Tibial nerve (tissue), 4 donors: ENCODE measurements around the gene COL4A2. TPM values are rescaled to one million over a fixed set of nuclear protein-coding genes. Genes with fewer than 3 reads are reported as not detected.

ENCODE experiments used
- DNase-seq, 2 donors: peaks; one replicate each; pipeline ENCODE4 v3.0.0-alpha.2; 2019; ENCODE audit warnings: low spot score in 2 of 2
- H3K27ac ChIP-seq, 4 donors: fragments of 200-600 bp; sonication (generic) in 3 of 4; one replicate each; pipeline ENCODE4 v1.5.1; 2017 to 2019; ENCODE audit warnings: mild to moderate bottlenecking in 1 of 4
- H3K27me3 ChIP-seq, 2 donors: fragments of 200-600 bp; sonication (generic) in 1 of 2; one replicate each; pipeline versions ENCODE4 v1.5.1 to v1.6.0; 2017 to 2019
- H3K36me3 ChIP-seq, 3 donors: fragments of 200-600 bp; sonication (generic); one replicate each; pipeline ENCODE4 v1.5.1; 2018 to 2019
- H3K4me1 ChIP-seq, 4 donors: fragments of 200-600 bp; sonication (generic) in 3 of 4; one replicate each; pipeline ENCODE4 v1.5.1; 2017 to 2019
- H3K4me3 ChIP-seq, 4 donors: fragments of 200-600 bp; sonication (generic) in 3 of 4; one replicate each; pipeline ENCODE4 v1.5.1; 2017 to 2019; ENCODE audit warnings: mild to moderate bottlenecking in 1 of 4, moderate library complexity in 1 of 4
- H3K9me3 ChIP-seq, 4 donors: fragments of 200-600 bp; sonication (generic) in 3 of 4; one replicate each; pipeline ENCODE4 v1.5.1; 2017 to 2019
- EP300 ChIP-seq, 2 donors: sonication (generic); formaldehyde crosslinking; IDR thresholded peaks; one replicate each; pipeline ENCODE4 v1.6.1; 2017; ENCODE audit warnings: antibody characterized with exemption in 2 of 2, mild to moderate bottlenecking in 1 of 2
- POLR2A ChIP-seq, 2 donors: fragments of 450-650 bp; IDR thresholded peaks; one replicate each; pipeline ENCODE4 v1.6.1; 2017; ENCODE audit warnings: antibody characterized with exemption in 2 of 2, mild to moderate bottlenecking in 2 of 2, moderate library complexity in 2 of 2
- WGBS, 2 donors: methylation state at CpG; one replicate each; pipeline ENCODE4 v1.1.5; 2018; 5-methylcytosine and 5-hydroxymethylcytosine counted together
- total RNA-seq, 4 donors: library from RNA; depleted of rRNA; stranded (reverse); fragments of >200 nt; gene quantifications; one replicate each; pipeline ENCODE4 v1.1.0, GENCODE V29; 2016
- TF ChIP-seq, protein P1 (sequence below), 5 experiments: fragments of 200-600 bp in 3 of 5; fragments of 450-650 bp in 2 of 5; sonication (generic) in 3 of 5; IDR thresholded peaks; one replicate each; pipeline ENCODE4 v1.5.1; 2016 to 2019; ENCODE audit warnings: antibody characterized with exemption in 5 of 5, mild to moderate bottlenecking in 3 of 5, moderate library complexity in 2 of 5

COL4A2 gene
- total RNA-seq, 4 donors from 2014 or later = 576 to 821 (median 658) TPM

DNA sequence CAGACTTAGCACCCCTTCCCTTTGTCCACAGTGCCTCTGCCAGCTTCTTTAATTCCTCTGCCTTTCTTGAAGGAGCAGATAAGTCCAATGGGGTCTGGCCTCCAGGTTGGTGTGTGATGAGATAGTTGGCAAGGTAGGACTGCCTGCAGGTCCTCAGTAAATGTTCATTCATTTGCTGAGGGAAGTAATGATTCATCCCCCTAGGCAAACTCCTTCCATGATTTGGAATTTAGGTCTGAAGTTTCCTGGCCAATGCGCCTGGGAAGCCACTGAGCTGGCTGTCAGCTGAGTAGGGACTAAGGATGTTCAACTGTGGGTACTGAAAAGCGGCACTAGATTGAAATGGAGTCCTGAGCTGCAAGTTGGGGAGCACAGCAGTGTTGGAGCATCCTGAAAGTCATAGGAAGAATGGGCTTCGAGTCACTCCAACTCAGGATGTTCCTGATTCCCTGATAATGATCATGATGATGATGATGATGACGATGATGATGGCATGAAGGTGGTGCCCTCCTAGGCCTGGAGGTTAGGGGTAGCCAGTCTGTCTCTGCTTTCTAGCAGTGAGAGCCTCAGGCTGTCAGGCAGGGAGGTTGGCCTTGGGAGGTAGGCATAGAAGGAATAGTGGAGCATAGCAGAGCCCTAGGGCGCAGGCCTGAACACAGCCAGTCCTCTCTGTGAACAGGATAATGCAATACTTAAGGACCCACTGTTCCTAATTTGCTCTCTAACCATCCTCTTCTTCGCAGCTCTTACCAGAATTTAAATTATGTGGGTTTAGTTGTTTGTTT lies 44.7 kb downstream of the COL4A2 start:
- H3K27ac ChIP-seq = peak overlapping the region in 1 of 4 donors; percentile 17
- no peak overlapping the region for H3K4me3 ChIP-seq
- no peaks in the 10 kb centered on the region for H3K27me3 ChIP-seq
- WGBS, 2 donors = 89 to 94% methylated on average over 6 of the region's 6 CpGs
- H3K36me3 ChIP-seq = no peaks in the 10 kb centered on the region
- TF ChIP-seq POLR2A (IDR thresholded peaks at IDR 0.05) (no peak), EP300 (IDR thresholded peaks at IDR 0.05) (no peak)
- TF ChIP-seq, protein P1, sequence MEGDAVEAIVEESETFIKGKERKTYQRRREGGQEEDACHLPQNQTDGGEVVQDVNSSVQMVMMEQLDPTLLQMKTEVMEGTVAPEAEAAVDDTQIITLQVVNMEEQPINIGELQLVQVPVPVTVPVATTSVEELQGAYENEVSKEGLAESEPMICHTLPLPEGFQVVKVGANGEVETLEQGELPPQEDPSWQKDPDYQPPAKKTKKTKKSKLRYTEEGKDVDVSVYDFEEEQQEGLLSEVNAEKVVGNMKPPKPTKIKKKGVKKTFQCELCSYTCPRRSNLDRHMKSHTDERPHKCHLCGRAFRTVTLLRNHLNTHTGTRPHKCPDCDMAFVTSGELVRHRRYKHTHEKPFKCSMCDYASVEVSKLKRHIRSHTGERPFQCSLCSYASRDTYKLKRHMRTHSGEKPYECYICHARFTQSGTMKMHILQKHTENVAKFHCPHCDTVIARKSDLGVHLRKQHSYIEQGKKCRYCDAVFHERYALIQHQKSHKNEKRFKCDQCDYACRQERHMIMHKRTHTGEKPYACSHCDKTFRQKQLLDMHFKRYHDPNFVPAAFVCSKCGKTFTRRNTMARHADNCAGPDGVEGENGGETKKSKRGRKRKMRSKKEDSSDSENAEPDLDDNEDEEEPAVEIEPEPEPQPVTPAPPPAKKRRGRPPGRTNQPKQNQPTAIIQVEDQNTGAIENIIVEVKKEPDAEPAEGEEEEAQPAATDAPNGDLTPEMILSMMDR (IDR thresholded peaks at IDR 0.05) = no peak
- H3K9me3 ChIP-seq = no peaks in the 10 kb centered on the region
- peaks cover 0 to 73% (median 22%) of the 10 kb centered on the region in 4 donors for H3K4me1 ChIP-seq
- DNase-seq = no peak

DNA sequence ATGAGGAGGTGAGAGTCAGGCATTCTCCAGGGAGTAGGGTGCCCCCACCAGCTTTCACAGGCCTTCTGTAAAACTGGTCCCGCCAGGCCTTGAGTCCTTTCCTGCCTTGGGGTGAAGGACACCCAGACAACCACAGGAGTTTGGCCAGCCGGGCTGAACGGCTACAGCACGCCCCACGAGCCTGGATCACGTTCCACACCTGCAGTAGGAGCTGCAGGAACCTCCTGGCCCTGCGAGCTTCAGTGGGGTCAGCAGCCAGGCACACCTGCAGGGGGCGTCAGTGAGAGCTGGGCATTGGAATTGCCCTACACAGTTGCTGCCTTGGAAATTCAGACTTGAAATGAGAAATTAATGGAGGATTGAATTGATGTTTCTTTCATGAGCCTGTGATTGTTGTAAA lies 45.7 kb downstream of the COL4A2 start:
- 87 to 90% methylated on average over 8 of the region's 8 CpGs for WGBS, 2 donors
- H3K4me1 ChIP-seq = peaks cover 0 to 64% (median 14%) of the 10 kb centered on the region in 4 donors
- H3K4me3 ChIP-seq = no peak overlapping the region
- no peak for DNase-seq
- no peaks in the 10 kb centered on the region for H3K9me3 ChIP-seq
- peaks cover 0 to 4% (median 0%) of the 10 kb centered on the region in 3 donors for H3K36me3 ChIP-seq
- TF ChIP-seq EP300 (IDR thresholded peaks at IDR 0.05) = no peak
- TF ChIP-seq POLR2A (IDR thresholded peaks at IDR 0.05) = no peak
- TF ChIP-seq, protein P1 (IDR thresholded peaks at IDR 0.05) = no peak
- H3K27me3 ChIP-seq = no peaks in the 10 kb centered on the region
- peak overlapping the region in 1 of 4 donors; percentile 24 for H3K27ac ChIP-seq

GRCh38 chr13:110353339-110353977 lies 46.4 kb downstream of the COL4A2 start:
- H3K4me3 ChIP-seq = no peak overlapping the region
- H3K27me3 ChIP-seq = no peaks in the 10 kb centered on the region
- 88 to 91% methylated on average over 13 of the region's 13 CpGs for WGBS, 2 donors
- H3K27ac ChIP-seq = no peak overlapping the region
- H3K36me3 ChIP-seq = peaks cover 0 to 10% (median 0%) of the 10 kb centered on the region in 3 donors
- H3K4me1 ChIP-seq = peaks cover 0 to 57% (median 10%) of the 10 kb centered on the region in 4 donors
- TF ChIP-seq EP300 (IDR thresholded peaks at IDR 0.05) = no peak
- DNase-seq = no peak
- no peaks in the 10 kb centered on the region for H3K9me3 ChIP-seq

GRCh38 chr13:110354123-110354627 lies 47.1 kb downstream of the COL4A2 start:
- no peaks in the 10 kb centered on the region for H3K27me3 ChIP-seq
- 74 to 78% methylated on average over 6 of the region's 6 CpGs for WGBS, 2 donors
- DNase-seq = no peak
- H3K9me3 ChIP-seq = no peaks in the 10 kb centered on the region
- H3K4me1 ChIP-seq = peaks cover 0 to 50% (median 5%) of the 10 kb centered on the region in 4 donors
- TF ChIP-seq, protein P1 (IDR thresholded peaks at IDR 0.05) = no peak
- TF ChIP-seq POLR2A (IDR thresholded peaks at IDR 0.05) = no peak
- TF ChIP-seq EP300 (IDR thresholded peaks at IDR 0.05) = no peak
- no peak overlapping the region for H3K4me3 ChIP-seq
- H3K27ac ChIP-seq = no peak overlapping the region
- H3K36me3 ChIP-seq = peaks cover 0 to 17% (median 0%) of the 10 kb centered on the region in 3 donors

- Histone ChIP-seq H3K4me1 (peaks cover 0 to 50% (median 4%) of the 10 kb centered on the region in 4 donors), H3K9me3 (no peaks in the 10 kb centered on the region), H3K27me3 (no peaks in the 10 kb centered on the region), H3K4me3 (no peak overlapping the region), H3K27ac (peak overlapping the region in 1 of 4 donors; percentile 37), H3K36me3 (peaks cover 0 to 21% (median 0%) of the 10 kb centered on the region in 3 donors)
- TF ChIP-seq EP300 (IDR thresholded peaks at IDR 0.05) (no peak), POLR2A (IDR thresholded peaks at IDR 0.05) (no peak)
- TF ChIP-seq, protein P1 (IDR thresholded peaks at IDR 0.05) = no peak
- DNase-seq = no peak
- WGBS, 2 donors = 85% methylated on average over 5 of the region's 5 CpGs
These were observed 47.8 kb downstream of the COL4A2 start for GRCh38 chr13:110354715-110355473.
